ENCODE results near the gene MYO5A. TPM values are rescaled to one million over a fixed set of nuclear protein-coding genes. Genes with fewer than 3 reads are reported as not detected.

Gene MYO5A
- total RNA-seq, 2 donors from 2014 or later, result 12.3 to 21.5 TPM

DNA sequence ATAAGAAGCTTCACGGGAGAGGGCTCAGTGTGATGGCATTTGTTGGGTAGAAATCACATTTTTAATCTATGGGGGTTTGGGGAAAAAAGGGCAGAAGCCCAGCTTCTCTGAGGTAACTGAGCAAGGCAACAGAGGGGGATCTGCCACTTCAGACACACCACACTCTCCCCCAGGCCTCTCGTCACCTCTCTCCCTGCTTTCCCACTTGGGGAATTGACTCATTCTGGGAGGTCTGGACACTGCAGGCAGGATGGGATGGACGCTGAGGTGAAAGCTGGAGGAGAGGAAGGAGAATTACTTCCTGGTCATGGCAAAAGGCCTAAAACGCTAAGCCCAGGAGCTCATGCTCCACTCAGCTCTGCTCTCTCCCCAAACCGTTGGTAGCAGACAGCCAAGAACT lies 266.3 kb downstream of the MYO5A start:
- no peaks in the 10 kb centered on the region for H3K9me3 ChIP-seq
- peak overlapping the region; percentile 37 to 63 for H3K27ac ChIP-seq
- TF ChIP-seq, protein P1, sequence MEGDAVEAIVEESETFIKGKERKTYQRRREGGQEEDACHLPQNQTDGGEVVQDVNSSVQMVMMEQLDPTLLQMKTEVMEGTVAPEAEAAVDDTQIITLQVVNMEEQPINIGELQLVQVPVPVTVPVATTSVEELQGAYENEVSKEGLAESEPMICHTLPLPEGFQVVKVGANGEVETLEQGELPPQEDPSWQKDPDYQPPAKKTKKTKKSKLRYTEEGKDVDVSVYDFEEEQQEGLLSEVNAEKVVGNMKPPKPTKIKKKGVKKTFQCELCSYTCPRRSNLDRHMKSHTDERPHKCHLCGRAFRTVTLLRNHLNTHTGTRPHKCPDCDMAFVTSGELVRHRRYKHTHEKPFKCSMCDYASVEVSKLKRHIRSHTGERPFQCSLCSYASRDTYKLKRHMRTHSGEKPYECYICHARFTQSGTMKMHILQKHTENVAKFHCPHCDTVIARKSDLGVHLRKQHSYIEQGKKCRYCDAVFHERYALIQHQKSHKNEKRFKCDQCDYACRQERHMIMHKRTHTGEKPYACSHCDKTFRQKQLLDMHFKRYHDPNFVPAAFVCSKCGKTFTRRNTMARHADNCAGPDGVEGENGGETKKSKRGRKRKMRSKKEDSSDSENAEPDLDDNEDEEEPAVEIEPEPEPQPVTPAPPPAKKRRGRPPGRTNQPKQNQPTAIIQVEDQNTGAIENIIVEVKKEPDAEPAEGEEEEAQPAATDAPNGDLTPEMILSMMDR (IDR thresholded peaks at IDR 0.05), result no peak
- no peaks in the 10 kb centered on the region for H3K27me3 ChIP-seq
- no peak overlapping the region for H3K4me3 ChIP-seq
- H3K4me1 ChIP-seq, result peaks cover 0 to 23% of the 10 kb centered on the region in 2 donors
- DNase-seq (ENCODE audit: low spot score), result no peak
- H3K36me3 ChIP-seq, result no peaks in the 10 kb centered on the region

DNA sequence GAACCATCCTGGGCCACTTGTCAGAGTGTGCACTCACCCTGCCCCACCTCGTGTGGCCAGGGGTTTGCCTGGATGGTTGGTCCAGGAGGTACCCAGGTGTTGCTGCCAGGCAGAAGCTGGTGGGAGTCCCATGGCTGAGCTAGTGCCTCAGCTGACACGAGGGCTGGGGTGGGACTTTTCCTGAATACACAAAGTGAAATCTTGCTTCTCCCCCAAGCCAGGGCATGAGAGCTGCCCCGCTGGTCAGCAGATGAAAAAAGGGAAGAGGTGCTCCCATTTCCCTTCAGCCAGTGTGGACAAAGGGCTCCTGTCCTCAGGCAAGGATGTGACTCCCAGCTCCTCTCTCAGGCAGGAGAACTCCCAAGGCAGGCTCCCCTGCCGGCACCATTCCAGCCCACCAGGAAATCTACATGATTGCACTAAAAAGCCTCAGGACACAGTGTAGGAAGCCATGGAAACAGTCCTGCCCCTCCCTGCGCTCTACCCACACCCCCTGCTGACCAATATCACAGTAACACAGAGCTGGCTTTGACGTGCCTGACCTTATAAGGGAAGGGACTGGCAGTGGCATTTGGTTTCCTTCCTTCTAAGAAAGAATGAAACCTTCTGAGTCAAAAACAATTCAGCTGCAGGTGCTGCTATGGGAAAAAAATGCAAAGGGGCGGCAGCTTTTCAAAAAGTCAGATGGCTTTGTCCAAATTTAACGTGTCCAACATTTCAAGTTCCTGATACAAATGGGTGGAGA lies 267.0 kb downstream of the MYO5A start:
- peak; percentile 77 for DNase-seq (ENCODE audit: low spot score)
- no peak overlapping the region for H3K4me3 ChIP-seq
- peaks cover 0 to 30% of the 10 kb centered on the region in 2 donors for H3K4me1 ChIP-seq
- H3K9me3 ChIP-seq, result no peaks in the 10 kb centered on the region
- no peaks in the 10 kb centered on the region for H3K27me3 ChIP-seq
- TF ChIP-seq, protein P1 (IDR thresholded peaks at IDR 0.05), result no peak
- H3K27ac ChIP-seq, result peak overlapping the region; percentile 37 to 63
- H3K36me3 ChIP-seq, result no peaks in the 10 kb centered on the region

DNA sequence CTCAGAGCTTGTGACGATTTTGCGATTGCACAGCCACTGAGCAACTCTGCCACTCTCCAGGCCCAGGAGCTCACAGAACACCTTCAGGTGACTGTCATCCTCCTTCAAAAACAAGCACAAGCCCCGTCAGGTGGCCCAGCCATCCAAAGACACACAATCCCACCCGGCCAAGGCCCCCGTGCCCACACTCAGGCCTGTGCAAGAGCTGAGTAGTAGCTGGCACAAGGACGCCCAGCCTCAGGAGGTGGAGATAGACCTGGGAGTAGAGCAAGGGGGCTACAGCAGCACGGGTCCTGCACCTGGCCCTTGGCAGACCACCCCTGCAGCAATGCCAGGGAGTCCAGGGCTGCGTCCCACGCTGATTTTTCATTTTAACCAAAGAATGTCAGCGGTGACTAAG lies 267.7 kb downstream of the MYO5A start:
- TF ChIP-seq, protein P1 (IDR thresholded peaks at IDR 0.05), result no peak
- H3K36me3 ChIP-seq, result no peaks in the 10 kb centered on the region
- peak overlapping the region; percentile 37 to 63 for H3K27ac ChIP-seq

GRCh38 chr15:52259503-52259902 lies 269.2 kb downstream of the MYO5A start:
- no peak for DNase-seq (ENCODE audit: low spot score)
- no peak overlapping the region for H3K27ac ChIP-seq
- TF ChIP-seq, protein P1 (IDR thresholded peaks at IDR 0.05), result no peak
- no peaks in the 10 kb centered on the region for H3K27me3 ChIP-seq
- H3K36me3 ChIP-seq, result no peaks in the 10 kb centered on the region
- peaks cover 0 to 34% of the 10 kb centered on the region in 2 donors for H3K4me1 ChIP-seq
- no peaks in the 10 kb centered on the region for H3K9me3 ChIP-seq
- no peak overlapping the region for H3K4me3 ChIP-seq

More for the DNA sequence above, 267.7 kb downstream of the MYO5A start:
- Histone ChIP-seq H3K4me3 (no peak overlapping the region), H3K4me1 (peaks cover 0 to 34% of the 10 kb centered on the region in 2 donors), H3K9me3 (no peaks in the 10 kb centered on the region), H3K27me3 (no peaks in the 10 kb centered on the region)
- no peak for DNase-seq (ENCODE audit: low spot score)

- Histone ChIP-seq H3K9me3 (no peaks in the 10 kb centered on the region), H3K27me3 (no peaks in the 10 kb centered on the region), H3K4me1 (peaks cover 0 to 34% of the 10 kb centered on the region in 2 donors), H3K36me3 (no peaks in the 10 kb centered on the region), H3K27ac (no peak overlapping the region), H3K4me3 (no peak overlapping the region)
- DNase-seq (ENCODE audit: low spot score), result no peak
- TF ChIP-seq, protein P1 (IDR thresholded peaks at IDR 0.05), result no peak
These were observed 270.2 kb downstream of the MYO5A start for GRCh38 chr15:52258461-52258860.

- H3K4me1 ChIP-seq, result peaks cover 0 to 32% of the 10 kb centered on the region in 2 donors
- no peaks in the 10 kb centered on the region for H3K9me3 ChIP-seq
- no peaks in the 10 kb centered on the region for H3K27me3 ChIP-seq
- H3K36me3 ChIP-seq, result no peaks in the 10 kb centered on the region
- TF ChIP-seq, protein P1 (IDR thresholded peaks at IDR 0.05), result no peak
- no peak for DNase-seq (ENCODE audit: low spot score)
- peak overlapping the region; percentile 3 to 31 for H3K27ac ChIP-seq
- no peak overlapping the region for H3K4me3 ChIP-seq
These were observed 271.0 kb downstream of the MYO5A start for GRCh38 chr15:52257734-52258062.

All from right atrium auricular region (tissue), 2 donors.